Lower leg skin (tissue), 3 donors: Measurements from ENCODE around the gene CTNNAL1.

Experiments
- CTCF ChIP-seq, 3 donors: fragments of 450-650 bp; IDR thresholded peaks; one replicate each; pipeline ENCODE4 v1.5.1; 2016; ENCODE audit warnings: antibody characterized with exemption in 3 of 3, mild to moderate bottlenecking in 3 of 3, moderate library complexity in 2 of 3
- POLR2A ChIP-seq, 2 donors: fragments of 450-650 bp; IDR thresholded peaks; one replicate each; pipeline ENCODE4 v1.6.1; 2016 to 2017; ENCODE audit warnings: antibody characterized with exemption in 2 of 2, mild to moderate bottlenecking in 1 of 2, moderate library complexity in 1 of 2

- TF ChIP-seq CTCF (IDR thresholded peaks at IDR 0.05) (no peak), POLR2A (IDR thresholded peaks at IDR 0.05) (no peak)
Observed at GRCh38 chr9:108913391-108913790, 99.9 kb downstream of the CTNNAL1 start.
